GM23338 (cell line): ENCODE results near the gene GALK1.

ENCODE experiments used
- CTCF ChIP-seq, 2 experiments: fragments of 200-600 bp in 1 of 2; sonication (generic) in 1 of 2; conservative IDR thresholded peaks; 2 replicates each; pipeline versions ENCODE4 v1.5.1 to v1.6.1; 2016 to 2017; ENCODE audit warnings: antibody characterized with exemption in 2 of 2, low read depth in 2 of 2, mild to moderate bottlenecking in 2 of 2, moderate library complexity in 1 of 2
- EZH2 ChIP-seq: fragments of 200-600 bp; sonication (generic); IDR thresholded peaks from one replicate; pipeline ENCODE4 v1.8.0; 2017; ENCODE audit warnings: antibody characterized with exemption, mild to moderate bottlenecking, low read depth; ENCODE audit not compliant: unreplicated experiment

- no peak for TF ChIP-seq CTCF (conservative IDR thresholded peaks at IDR 0.05; ENCODE audit: low read depth in 2 of 2)
- TF ChIP-seq EZH2: no peak
These were observed 47.4 kb upstream of the GALK1 start for GRCh38 chr17:75812096-75813013.
